B cell (primary cell): ENCODE data around the gene PMPCA. TPM values are rescaled to one million over a fixed set of nuclear protein-coding genes. Genes with fewer than 3 reads are reported as not detected.

Source experiments
- ATAC-seq: fragments of 200-7000 bp; cut with Tn5 transposase; one replicate; pipeline ENCODE4 v1.10.0; 2021; ENCODE audit warnings: low read depth, mild to moderate bottlenecking, moderate number of reproducible peaks, moderate library complexity
- CTCF ChIA-PET: fragments of 350-600 bp; sonication (Branson Sonifier 250); formaldehyde crosslinking; loops from one replicate; lab custom pipeline; 2021; ENCODE audit warnings: antibody characterized with exemption, inconsistent platforms; lab: Charles Lee
- POLR2A ChIA-PET: fragments of 350-600 bp; sonication (Branson Sonifier 250); formaldehyde crosslinking; loops from one replicate; lab custom pipeline; 2021; ENCODE audit warnings: antibody characterized with exemption; lab: Charles Lee
- DNase-seq: peaks from one replicate; pipeline ENCODE4 v3.0.0; 2013
- H2AFZ ChIP-seq: 2 replicates; pipeline ENCODE4 v1.6.1; 2012; ENCODE audit warnings: mild to moderate bottlenecking, low read depth, low read length; ENCODE audit not compliant: insufficient read depth, poor library complexity, severe bottlenecking
- H3K27ac ChIP-seq, 2 donors: 1 replicate in 1 of 2; 2 replicates in 1 of 2; pipeline ENCODE4 v1.5.1; 2012 to 2013; ENCODE audit warnings: low read length in 2 of 2, mild to moderate bottlenecking in 2 of 2, moderate library complexity in 1 of 2
- H3K27me3 ChIP-seq, 4 experiments: fragments of 200-600 bp in 1 of 4; sonication (generic) in 1 of 4; replicated peaks in 1 of 4; 1 replicate in 2 of 4; 2 replicates in 2 of 4; pipeline versions ENCODE4 v1.6.1 to v1.7.0; 2013 to 2016; ENCODE audit warnings: low read length in 3 of 4, mild to moderate bottlenecking in 2 of 4, mixed read lengths in 1 of 4, moderate library complexity in 1 of 4; ENCODE audit not compliant: insufficient read depth in 4 of 4, control insufficient read depth in 3 of 4; ENCODE audit errors: control extremely low read depth in 1 of 4
- H3K36me3 ChIP-seq, 2 experiments: replicated peaks in 1 of 2; 1 replicate in 1 of 2; 2 replicates in 1 of 2; pipeline versions ENCODE4 v1.6.1 to v1.7.1; 2013; ENCODE audit warnings: low read length in 1 of 2; ENCODE audit not compliant: insufficient read depth in 2 of 2, control insufficient read depth in 1 of 2; ENCODE audit errors: control extremely low read depth in 1 of 2, extremely low read depth in 1 of 2
- H3K4me1 ChIP-seq, 2 donors: fragments of 200-600 bp in 1 of 2; sonication (generic) in 1 of 2; 1 replicate in 1 of 2; 2 replicates in 1 of 2; pipeline versions ENCODE4 v1.5.1 to v1.6.1; 2013 to 2017; ENCODE audit warnings: low read length in 2 of 2; ENCODE audit not compliant: control insufficient read depth in 2 of 2, insufficient read depth in 2 of 2
- H3K4me2 ChIP-seq: replicated peaks from 2 replicates; pipeline ENCODE3; 2012; ENCODE audit warnings: mild to moderate bottlenecking, low read depth, low read length; ENCODE audit not compliant: poor library complexity, severe bottlenecking
- H3K4me3 ChIP-seq, 5 experiments: fragments of 200-600 bp in 1 of 5; sonication (generic) in 1 of 5; 1 replicate in 3 of 5; 2 replicates in 2 of 5; pipeline versions ENCODE4 v1.5.1 to v1.7.0; 2011 to 2016; ENCODE audit warnings: low read length in 4 of 5, mild to moderate bottlenecking in 4 of 5, low read depth in 2 of 5, control low read depth in 1 of 5, moderate library complexity in 1 of 5; ENCODE audit not compliant: insufficient read depth in 1 of 5; ENCODE audit errors: control extremely low read depth in 1 of 5, extremely low read depth in 1 of 5
- H3K79me2 ChIP-seq: fragments of 200-600 bp; sonication (generic); one replicate; pipeline ENCODE4 v1.6.0; 2016; ENCODE audit warnings: low read length; ENCODE audit not compliant: control insufficient read depth, insufficient read depth
- H3K9ac ChIP-seq: fragments of 200-600 bp; sonication (generic); 2 replicates; pipeline ENCODE4 v1.6.1; 2017; ENCODE audit warnings: mild to moderate bottlenecking, low read length, moderate library complexity
- H3K9me3 ChIP-seq, 3 donors: one replicate each; pipeline versions ENCODE4 v1.6.1 to v1.7.1; 2013; ENCODE audit warnings: low read length in 2 of 3; ENCODE audit not compliant: control insufficient read depth in 2 of 3, insufficient read depth in 1 of 3; ENCODE audit errors: control extremely low read depth in 1 of 3
- H4K20me1 ChIP-seq: 2 replicates; pipeline ENCODE4 v1.6.0; 2012; ENCODE audit warnings: mild to moderate bottlenecking, low read length; ENCODE audit not compliant: insufficient read depth, control insufficient read depth, poor library complexity, severe bottlenecking
- H3K27ac Mint-ChIP-seq: one replicate; pipeline ENCODE4 v1.8.0; 2021; ENCODE audit warnings: mixed read lengths
- H3K27me3 Mint-ChIP-seq: one replicate; pipeline ENCODE4 v1.8.0; 2021; ENCODE audit warnings: mixed read lengths
- H3K4me1 Mint-ChIP-seq: one replicate; pipeline ENCODE4 v1.8.0; 2021; ENCODE audit warnings: mixed read lengths
- H3K4me3 Mint-ChIP-seq: one replicate; pipeline ENCODE4 v1.8.0; 2021; ENCODE audit warnings: mixed read lengths
- H3K9me3 Mint-ChIP-seq: one replicate; pipeline ENCODE4 v1.8.0; 2022; ENCODE audit warnings: mixed read lengths; ENCODE audit not compliant: insufficient read depth
- EZH2 ChIP-seq: IDR thresholded peaks from 2 replicates; pipeline ENCODE4 v1.6.1; 2012; ENCODE audit warnings: borderline replicate concordance, low read depth, mild to moderate bottlenecking, moderate library complexity, low read length; ENCODE audit not compliant: insufficient read depth, poor library complexity, severe bottlenecking
- whole genome bisulfite sequencing: methylation state at CpG from one replicate; pipeline ENCODE4 v1.1.5; 2013; ENCODE audit warnings: missing lambda C conversion rate; ENCODE audit not compliant: insufficient coverage; 5-methylcytosine and 5-hydroxymethylcytosine counted together
- intact Hi-C: fragments of 100-400 bp; cut with micrococcal nuclease; formaldehyde crosslinking; loops from one replicate; pipeline ENCODE4 v1.10.0; 2022
- polyA minus RNA-seq: library from RNA; depleted of rRNA, polyadenylated mRNA; stranded (reverse); fragments of >200 nt; gene quantifications from 2 replicates; pipeline ENCODE4 v1.2.3, GENCODE V29; 2012
- polyA plus RNA-seq: library from polyadenylated mRNA; depleted of rRNA; stranded (reverse); fragments of >200 nt; gene quantifications from 2 replicates; pipeline ENCODE4 v1.2.3, GENCODE V29; 2012
- total RNA-seq, 2 donors: library from RNA; stranded (reverse); fragments of 120-200 nt in 1 of 2; gene quantifications; 1 replicate in 1 of 2; 2 replicates in 1 of 2; pipeline versions ENCODE4 v1.2.3 to v1.2.4, GENCODE V29; 2013 to 2022

The PMPCA gene, protein sequence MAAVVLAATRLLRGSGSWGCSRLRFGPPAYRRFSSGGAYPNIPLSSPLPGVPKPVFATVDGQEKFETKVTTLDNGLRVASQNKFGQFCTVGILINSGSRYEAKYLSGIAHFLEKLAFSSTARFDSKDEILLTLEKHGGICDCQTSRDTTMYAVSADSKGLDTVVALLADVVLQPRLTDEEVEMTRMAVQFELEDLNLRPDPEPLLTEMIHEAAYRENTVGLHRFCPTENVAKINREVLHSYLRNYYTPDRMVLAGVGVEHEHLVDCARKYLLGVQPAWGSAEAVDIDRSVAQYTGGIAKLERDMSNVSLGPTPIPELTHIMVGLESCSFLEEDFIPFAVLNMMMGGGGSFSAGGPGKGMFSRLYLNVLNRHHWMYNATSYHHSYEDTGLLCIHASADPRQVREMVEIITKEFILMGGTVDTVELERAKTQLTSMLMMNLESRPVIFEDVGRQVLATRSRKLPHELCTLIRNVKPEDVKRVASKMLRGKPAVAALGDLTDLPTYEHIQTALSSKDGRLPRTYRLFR
- total RNA-seq (64.6 and 72.2 TPM in 2 replicates), polyA plus RNA-seq (64.4 and 97.6 TPM in 2 replicates), polyA minus RNA-seq (26.3 and 34.7 TPM in 2 replicates)
- 33.3 TPM for total RNA-seq (2013)

DNA sequence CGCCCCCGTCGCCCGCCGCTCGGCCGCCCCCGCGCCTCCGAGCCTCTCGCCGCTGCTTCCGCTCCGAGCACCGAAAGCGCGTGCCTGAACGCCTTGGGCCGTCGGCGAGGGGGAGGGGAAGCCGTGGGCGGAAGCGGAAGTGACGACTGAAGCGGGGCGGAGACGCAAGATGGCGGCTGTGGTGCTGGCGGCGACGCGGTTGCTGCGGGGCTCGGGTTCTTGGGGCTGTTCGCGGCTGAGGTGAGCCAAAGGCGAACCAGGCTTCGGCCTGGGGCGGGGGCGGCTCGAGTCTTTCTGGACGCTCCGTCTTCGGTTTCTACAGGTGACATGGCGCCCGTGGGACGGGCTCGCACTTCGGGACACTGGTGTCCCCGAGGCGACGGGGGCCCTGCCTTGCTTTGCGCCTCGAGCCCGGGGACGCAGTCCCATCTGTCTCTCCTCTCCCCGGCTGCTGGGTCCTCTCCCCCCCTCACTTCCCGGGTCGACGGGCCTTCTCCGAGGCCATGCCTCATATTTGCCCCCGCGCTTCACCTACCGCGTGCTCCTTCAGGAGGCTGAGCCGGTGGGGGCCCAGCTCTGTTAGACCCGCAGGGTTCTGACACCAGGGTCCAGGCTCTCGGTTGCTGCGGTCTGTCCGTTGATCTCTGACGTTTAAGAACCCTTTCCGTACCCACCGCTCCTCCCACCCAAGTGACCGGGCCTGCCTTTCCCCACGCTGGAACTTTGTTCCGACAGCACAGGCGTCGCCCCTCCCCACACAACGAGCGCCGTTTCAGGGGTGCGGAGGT, at the start of gene PMPCA, which contains the start of gene ENTR1:
Gene PMPCA (plus strand): TSS at position 159 of the 788 bp plus-strand sequence. CDS start 11 bp downstream, at position 170.
Gene ENTR1 (minus strand): TSS at position 115 of the 788 bp plus-strand sequence. CDS start 217 bp downstream, outside the sequence.
- Mint-ChIP-seq H3K4me1 (peaks cover 37% of the 10 kb centered on the region), H3K27ac (peak within 1 kb of the TSS; percentile 92), H3K9me3 (no peaks in the 10 kb centered on the region), H3K4me3 (peak within 1 kb of the TSS; percentile 92), H3K27me3 (no peaks in the 10 kb centered on the region)
- Histone ChIP-seq H3K4me3 (peak within 1 kb of the TSS; percentile 46 to 96 (median 81)), H4K20me1 (peaks cover 52% of the 10 kb centered on the region), H3K27ac (peak within 1 kb of the TSS; percentile 80 to 91), H3K36me3 (peaks cover 0 to 49% of the 10 kb centered on the region in 2 experiments), H3K79me2 (peaks cover 73% of the 10 kb centered on the region), H3K9ac (peak within 1 kb of the TSS; percentile 86), H3K4me2 (peak within 1 kb of the TSS; percentile 91), H3K27me3 (no peaks in the 10 kb centered on the region), H3K4me1 (peaks cover 25 to 34% of the 10 kb centered on the region in 2 donors), H2AFZ (peak within 1 kb of the TSS; percentile 76), H3K9me3 (no peaks in the 10 kb centered on the region)
- ATAC-seq (peak; percentile 88), DNase-seq (peak; percentile 95)
- intact Hi-C loops, result loop anchor here (1.0 to 2.0 kb wide), 4 partner anchors 10 to 73 kb away; partner anchors contain the start of genes DNLZ, INPP5E, SEC16A and SNAPC4
- ChIA-PET POLR2A (interaction anchor here (0.8 to 1.7 kb wide), 5 partner anchors 10 to 48 kb away, joined by 3 to 5 read pairs (median 4); partner anchors contain the start of genes DNLZ and SNAPC4), CTCF (interaction anchor here (0.6 to 2.6 kb wide), 3 partner anchors 10 to 47 kb away, joined by 3 to 16 read pairs (median 5); partner anchors contain the start of genes DNLZ and SNAPC4)
- no peak for TF ChIP-seq EZH2
- under 1% methylated on average over 77 of the region's 83 CpGs for WGBS
